ENCODE data around the gene RABEP1.
A peak's percentile ranks its signal among the peaks of the same experiment; 100 is the strongest.

Gene RABEP1

GRCh38 chr17:5365831-5366230, 83.7 kb downstream of the RABEP1 start:
- DNase-seq: no peak

GRCh38 chr17:5370411-5370810, 88.3 kb downstream of the RABEP1 start:
- DNase-seq: no peak

GRCh38 chr17:5373112-5373511, 91.0 kb downstream of the RABEP1 start:
- DNase-seq: no peak

- DNase-seq: no peak
Observed at GRCh38 chr17:5378566-5379207, 96.6 kb downstream of the RABEP1 start.

GRCh38 chr17:5379351-5380107, 97.4 kb downstream of the RABEP1 start:
- no peak for DNase-seq

GRCh38 chr17:5380491-5381135, 98.5 kb downstream of the RABEP1 start:
- DNase-seq: no peak

- no peak for DNase-seq
Observed at GRCh38 chr17:5381542-5381941, 99.5 kb downstream of the RABEP1 start.

GRCh38 chr17:5391678-5392077, 109.6 kb downstream of the RABEP1 start:
- DNase-seq: no peak

- DNase-seq: no peak
Observed at GRCh38 chr17:5396612-5397011, 114.5 kb downstream of the RABEP1 start.

- DNase-seq: no peak
Observed at GRCh38 chr17:5399767-5400166, 117.7 kb downstream of the RABEP1 start.

- DNase-seq: no peak
Observed at GRCh38 chr17:5405400-5405799, 123.3 kb downstream of the RABEP1 start.

- DNase-seq: no peak
Observed at GRCh38 chr17:5408186-5408585, 126.1 kb downstream of the RABEP1 start.

GRCh38 chr17:5410594-5411272, 128.6 kb downstream of the RABEP1 start:
- DNase-seq: no peak

- DNase-seq: no peak
Observed at GRCh38 chr17:5413682-5414081, 131.6 kb downstream of the RABEP1 start.

- no peak for DNase-seq
Observed at GRCh38 chr17:5416901-5417300, 134.8 kb downstream of the RABEP1 start.

- peak; percentile 62 for DNase-seq
Observed at GRCh38 chr17:5418858-5419355, 136.8 kb downstream of the RABEP1 start.

GRCh38 chr17:5419356-5419958, 137.4 kb downstream of the RABEP1 start, which contains the start of gene NUP88:
NUP88 (minus strand) TSS chr17:5419662; CDS start chr17:5419650, 12 bp downstream.
- DNase-seq: peak; percentile 95

- DNase-seq: peak; percentile 86
Observed at GRCh38 chr17:5419959-5420653, 138.0 kb downstream of the RABEP1 start, which contains the start of gene RPAIN. RPAIN (plus strand) TSS chr17:5420182; CDS start chr17:5420211, 29 bp downstream.

- DNase-seq: no peak
Observed at GRCh38 chr17:5422505-5422904, 140.4 kb downstream of the RABEP1 start.

GRCh38 chr17:5424909-5425308, 142.8 kb downstream of the RABEP1 start:
- no peak for DNase-seq

- DNase-seq: no peak
Observed at GRCh38 chr17:5425826-5426225, 143.7 kb downstream of the RABEP1 start.

Data from CD4-positive, alpha-beta T cell treated with Interleukin-6 for 4 hours (primary cell).